Thoracic aorta (tissue), 2 donors: Measurements from ENCODE around the gene CRYZL1. TPM values are rescaled to one million over a fixed set of nuclear protein-coding genes. Genes with fewer than 3 reads are reported as not detected.
"Not testable (repeated sequence)": the region's sequence is repeated elsewhere in the genome, so short reads cannot be mapped to it uniquely, and the experiment has no call there.

Experiments
- ATAC-seq: fragments of 150-250 bp; one replicate; pipeline ENCODE4 v1.8.0; 2017; ENCODE audit warnings: low read depth; ENCODE audit not compliant: insufficient number of reproducible peaks, low FRiP score
- DNase-seq: peaks from one replicate; pipeline ENCODE4 v3.0.0-alpha.2; 2020; ENCODE audit warnings: low spot score
- H3K27ac ChIP-seq, 2 donors: fragments of 200-600 bp; sonication (generic); 1 replicate in 1 of 2; 2 replicates in 1 of 2; pipeline ENCODE4 v1.5.1; 2016; ENCODE audit warnings: mild to moderate bottlenecking in 2 of 2, moderate library complexity in 2 of 2
- H3K27me3 ChIP-seq: fragments of 200-600 bp; sonication (generic); replicated peaks from 2 replicates; pipeline ENCODE4 v1.6.0; 2016; ENCODE audit warnings: mild to moderate bottlenecking; ENCODE audit not compliant: insufficient read depth
- H3K36me3 ChIP-seq: fragments of 200-600 bp; sonication (generic); one replicate; pipeline ENCODE4 v1.5.1; 2016
- H3K4me1 ChIP-seq, 2 donors: fragments of 200-600 bp; sonication (generic); 1 replicate in 1 of 2; 2 replicates in 1 of 2; pipeline versions ENCODE4 v1.5.1 to v1.6.0; 2016; ENCODE audit warnings: low read depth in 2 of 2, mild to moderate bottlenecking in 1 of 2; ENCODE audit not compliant: control insufficient read depth in 1 of 2
- H3K4me3 ChIP-seq: fragments of 200-600 bp; sonication (generic); 2 replicates; pipeline ENCODE4 v1.5.1; 2016; ENCODE audit warnings: mild to moderate bottlenecking
- H3K9me3 ChIP-seq: fragments of 200-600 bp; sonication (generic); 2 replicates; pipeline ENCODE4 v1.5.1; 2016
- total RNA-seq, 2 donors: library from RNA; depleted of rRNA; stranded (reverse); fragments of >200 nt; gene quantifications; one replicate each; pipeline versions ENCODE4 v1.1.0 to v1.2.3, GENCODE V29; 2016
- TF ChIP-seq, protein P1 (sequence below): fragments of 200-600 bp; sonication (generic); IDR thresholded peaks from one replicate; pipeline ENCODE4 v1.5.1; 2019; ENCODE audit warnings: antibody characterized with exemption

CRYZL1 gene
- total RNA-seq, 2 donors from 2014 or later: 26.8 to 61.4 TPM

- peaks cover 6 to 14% of the 10 kb centered on the region in 2 donors for H3K4me1 ChIP-seq
- peak overlapping the region; percentile 87 for H3K4me3 ChIP-seq
- no peaks in the 10 kb centered on the region for H3K36me3 ChIP-seq
- no peaks in the 10 kb centered on the region for H3K9me3 ChIP-seq
- peak overlapping the region; percentile 78 to 86 for H3K27ac ChIP-seq
- DNase-seq (no peak), ATAC-seq (peak; percentile 21)
- no peaks in the 10 kb centered on the region for H3K27me3 ChIP-seq
- TF ChIP-seq, protein P1, sequence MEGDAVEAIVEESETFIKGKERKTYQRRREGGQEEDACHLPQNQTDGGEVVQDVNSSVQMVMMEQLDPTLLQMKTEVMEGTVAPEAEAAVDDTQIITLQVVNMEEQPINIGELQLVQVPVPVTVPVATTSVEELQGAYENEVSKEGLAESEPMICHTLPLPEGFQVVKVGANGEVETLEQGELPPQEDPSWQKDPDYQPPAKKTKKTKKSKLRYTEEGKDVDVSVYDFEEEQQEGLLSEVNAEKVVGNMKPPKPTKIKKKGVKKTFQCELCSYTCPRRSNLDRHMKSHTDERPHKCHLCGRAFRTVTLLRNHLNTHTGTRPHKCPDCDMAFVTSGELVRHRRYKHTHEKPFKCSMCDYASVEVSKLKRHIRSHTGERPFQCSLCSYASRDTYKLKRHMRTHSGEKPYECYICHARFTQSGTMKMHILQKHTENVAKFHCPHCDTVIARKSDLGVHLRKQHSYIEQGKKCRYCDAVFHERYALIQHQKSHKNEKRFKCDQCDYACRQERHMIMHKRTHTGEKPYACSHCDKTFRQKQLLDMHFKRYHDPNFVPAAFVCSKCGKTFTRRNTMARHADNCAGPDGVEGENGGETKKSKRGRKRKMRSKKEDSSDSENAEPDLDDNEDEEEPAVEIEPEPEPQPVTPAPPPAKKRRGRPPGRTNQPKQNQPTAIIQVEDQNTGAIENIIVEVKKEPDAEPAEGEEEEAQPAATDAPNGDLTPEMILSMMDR: no peak
Measured at GRCh38 chr21:33587792-33588484, 53.6 kb downstream of the CRYZL1 start.

GRCh38 chr21:33586927-33587326 is 54.6 kb downstream of the CRYZL1 start:
- H3K27me3 ChIP-seq: no peaks in the 10 kb centered on the region
- peaks cover 6 to 14% of the 10 kb centered on the region in 2 donors for H3K4me1 ChIP-seq
- TF ChIP-seq, protein P1: no peak
- H3K36me3 ChIP-seq: no peaks in the 10 kb centered on the region
- no peak overlapping the region for H3K27ac ChIP-seq
- no peaks in the 10 kb centered on the region for H3K9me3 ChIP-seq
- DNase-seq (no peak), ATAC-seq (no peak)
- H3K4me3 ChIP-seq: no peak overlapping the region

- H3K4me3 ChIP-seq: no peak overlapping the region
- H3K9me3 ChIP-seq: no peaks in the 10 kb centered on the region
- TF ChIP-seq, protein P1: no peak
- peaks cover 6 to 14% of the 10 kb centered on the region in 2 donors for H3K4me1 ChIP-seq
- no peak overlapping the region for H3K27ac ChIP-seq
- DNase-seq: no peak
- no peak for ATAC-seq
- no peaks in the 10 kb centered on the region for H3K27me3 ChIP-seq
- H3K36me3 ChIP-seq: no peaks in the 10 kb centered on the region
Measured at GRCh38 chr21:33584455-33584854, 57.1 kb downstream of the CRYZL1 start.

DNA sequence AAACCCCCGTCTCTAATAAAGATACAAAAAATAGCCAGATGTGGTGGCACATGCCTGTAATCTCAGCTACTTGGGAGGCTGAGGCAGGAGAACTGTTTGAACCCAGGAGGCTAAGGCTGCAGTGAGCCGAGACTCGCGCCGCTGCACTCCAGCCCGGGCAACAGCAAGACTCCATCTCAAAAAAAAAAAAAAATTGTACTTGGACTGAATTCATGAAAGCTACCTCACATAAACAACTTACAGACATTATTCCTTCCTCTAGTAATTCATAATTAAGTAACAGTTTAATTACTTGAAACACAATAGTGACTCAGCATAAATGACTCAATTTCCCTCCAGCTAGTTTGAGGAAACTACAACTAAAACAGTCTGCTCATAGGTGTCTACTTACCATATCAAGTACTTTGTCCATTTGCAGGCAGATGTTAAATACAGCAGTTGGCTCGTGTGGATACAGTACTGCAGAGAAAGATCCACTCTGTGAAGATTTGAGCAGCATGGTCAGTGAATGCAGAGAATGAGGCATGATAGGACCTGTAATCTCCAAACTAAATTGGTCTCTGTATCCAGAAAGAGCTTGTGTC is 62.5 kb downstream of the CRYZL1 start:
- peak overlapping the region in 1 of 2 donors; percentile 15 for H3K27ac ChIP-seq

DNA sequence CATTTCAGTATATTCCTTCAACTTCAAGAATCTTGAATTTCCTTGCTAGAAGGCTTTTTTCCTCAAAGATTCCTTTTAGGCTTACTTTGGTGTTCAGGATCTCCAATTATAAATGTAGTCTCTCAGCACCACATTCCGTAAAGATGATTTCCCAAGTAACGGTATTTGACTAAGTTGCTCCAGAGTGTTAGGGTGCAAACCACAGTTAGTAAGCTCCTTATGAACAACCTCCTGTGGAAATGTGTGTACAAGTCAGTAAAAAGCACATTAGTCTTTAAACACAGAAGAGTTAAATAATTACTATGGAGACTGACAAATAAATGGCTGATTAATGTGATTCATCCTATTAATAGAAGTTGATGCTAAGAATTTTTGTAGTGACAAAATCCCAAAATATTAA is 63.3 kb downstream of the CRYZL1 start:
- TF ChIP-seq, protein P1: no peak
- Histone ChIP-seq H3K9me3 (no peaks in the 10 kb centered on the region), H3K36me3 (peaks cover 15% of the 10 kb centered on the region), H3K4me3 (no peak overlapping the region), H3K27me3 (no peaks in the 10 kb centered on the region), H3K27ac (peak overlapping the region in 1 of 2 donors; percentile 15), H3K4me1 (peaks cover 0 to 7% of the 10 kb centered on the region in 2 donors)
- DNase-seq (no peak), ATAC-seq (no peak)

More for the DNA sequence above, 62.5 kb downstream of the CRYZL1 start:
- Histone ChIP-seq H3K4me1 (peaks cover 0 to 7% of the 10 kb centered on the region in 2 donors), H3K4me3 (no peak overlapping the region), H3K36me3 (peaks cover 10% of the 10 kb centered on the region), H3K27me3 (no peaks in the 10 kb centered on the region), H3K9me3 (no peaks in the 10 kb centered on the region)
- no peak for ATAC-seq
- no peak for DNase-seq
- TF ChIP-seq, protein P1: no peak

DNA sequence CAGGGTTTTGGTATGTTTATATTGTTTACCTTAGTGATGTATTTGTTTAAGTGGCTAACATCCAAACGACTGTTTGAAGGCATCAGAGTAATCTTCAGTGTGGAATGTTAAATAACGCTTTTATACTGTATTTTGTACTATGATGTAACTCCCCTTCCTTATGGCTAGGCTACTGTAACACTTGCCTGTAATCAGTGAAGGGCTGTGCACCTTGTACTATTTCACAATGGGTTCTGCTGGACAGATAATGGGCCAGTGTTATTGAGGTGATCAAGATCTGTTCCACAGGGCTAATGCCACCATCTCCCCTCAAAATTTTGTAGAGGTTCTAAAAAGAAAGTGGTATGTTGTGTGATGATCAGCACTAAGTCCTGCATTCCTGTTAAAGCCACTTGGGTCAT is 64.8 kb downstream of the CRYZL1 start:
- not testable (repeated sequence) for H3K9me3 ChIP-seq, H3K4me1 ChIP-seq, DNase-seq, H3K27me3 ChIP-seq, ATAC-seq, H3K4me3 ChIP-seq, H3K27ac ChIP-seq
- H3K36me3 ChIP-seq: peaks cover 20% of the 10 kb centered on the region
